DOHH2 (cell line): ENCODE measurements around the gene MECP2.

Experiments used
- H3F3A ChIP-seq: fragments of 200-600 bp; sonication (generic), shearing (Covaris generic); 2 replicates; pipeline ENCODE4 v1.6.0; 2016; ENCODE audit warnings: antibody characterized with exemption, mild to moderate bottlenecking; ENCODE audit not compliant: control insufficient read depth, insufficient read depth
- H3K27ac ChIP-seq: fragments of 200-600 bp; sonication (generic); 2 replicates; pipeline ENCODE4 v1.5.1; 2014; ENCODE audit warnings: low read depth, mild to moderate bottlenecking, low read length, moderate library complexity
- H3K27me3 ChIP-seq: fragments of 200-600 bp; sonication (generic); 2 replicates; pipeline ENCODE4 v1.6.1; 2014; ENCODE audit warnings: mild to moderate bottlenecking, low read length, mixed read lengths; ENCODE audit not compliant: control insufficient read depth
- H3K36me3 ChIP-seq: fragments of 200-600 bp; sonication (generic); 2 replicates; pipeline ENCODE4 v1.6.1; 2014; ENCODE audit warnings: mild to moderate bottlenecking, low read length, moderate library complexity, mixed read lengths; ENCODE audit not compliant: control insufficient read depth
- H3K4me1 ChIP-seq: fragments of 200-600 bp; sonication (generic); 2 replicates; pipeline ENCODE4 v1.6.1; 2014; ENCODE audit warnings: mild to moderate bottlenecking, low read length, mixed read lengths; ENCODE audit not compliant: control insufficient read depth
- H3K4me2 ChIP-seq: fragments of 200-600 bp; sonication (generic); 2 replicates; pipeline ENCODE4 v1.6.0; 2014; ENCODE audit warnings: mild to moderate bottlenecking, low read length, moderate library complexity
- H3K4me3 ChIP-seq: fragments of 200-600 bp; sonication (generic); 2 replicates; pipeline ENCODE4 v1.5.1; 2014; ENCODE audit warnings: mild to moderate bottlenecking, low read length, mixed read lengths
- H3K79me2 ChIP-seq: fragments of 200-600 bp; sonication (generic); 2 replicates; pipeline ENCODE4 v1.6.1; 2014; ENCODE audit warnings: mild to moderate bottlenecking, low read length, mixed read lengths; ENCODE audit not compliant: control insufficient read depth
- H3K9me2 ChIP-seq: fragments of 200-600 bp; sonication (generic); replicated peaks from 2 replicates; pipeline ENCODE4 v1.6.1; 2014; ENCODE audit warnings: mild to moderate bottlenecking, low read length, mixed read lengths; ENCODE audit not compliant: control insufficient read depth
- H3K9me3 ChIP-seq: fragments of 200-600 bp; sonication (generic); 2 replicates; pipeline ENCODE4 v1.6.1; 2014; ENCODE audit warnings: antibody characterized with exemption, low read length, mixed read lengths; ENCODE audit not compliant: control insufficient read depth, insufficient read depth
- H4K20me1 ChIP-seq: fragments of 200-600 bp; sonication (generic); 2 replicates; pipeline ENCODE4 v1.6.0; 2014; ENCODE audit warnings: low read depth, mild to moderate bottlenecking, antibody characterized with exemption, low read length, moderate library complexity; ENCODE audit not compliant: control insufficient read depth, insufficient read depth
- CTCF ChIP-seq: fragments of 200-600 bp; sonication (generic); IDR thresholded peaks from one replicate; pipeline ENCODE4 v1.5.1; 2014; ENCODE audit warnings: antibody characterized with exemption, mild to moderate bottlenecking, low read depth, low read length; ENCODE audit not compliant: poor library complexity, severe bottlenecking
- EZH2phosphoT487 ChIP-seq: fragments of 200-600 bp; sonication (generic); IDR thresholded peaks from 2 replicates; pipeline ENCODE4 v1.6.1; 2017; ENCODE audit warnings: borderline replicate concordance, mild to moderate bottlenecking, antibody characterized with exemption, low read length, moderate library complexity, mixed read lengths

MECP2 gene

GRCh38 chrX:154020536-154021115, 76.9 kb downstream of the MECP2 start:
- Histone ChIP-seq H3K9me3 (no peaks in the 10 kb centered on the region), H3K4me1 (peaks cover 16% of the 10 kb centered on the region), H4K20me1 (no peaks in the 10 kb centered on the region), H3K4me2 (peak overlapping the region; percentile 82), H3K79me2 (peaks cover 37% of the 10 kb centered on the region), H3K27me3 (peaks cover 3% of the 10 kb centered on the region; the same call in 1 of the 2 replicates), H3K36me3 (peaks cover 29% of the 10 kb centered on the region), H3K4me3 (peak overlapping the region; percentile 89), H3F3A (no peaks in the 10 kb centered on the region), H3K9me2 (no peaks in the 10 kb centered on the region), H3K27ac (peak overlapping the region; percentile 61)
- TF ChIP-seq CTCF = no peak
- TF ChIP-seq EZH2phosphoT487 = no peak

GRCh38 chrX:154019633-154020528, 77.6 kb downstream of the MECP2 start, which contains the start of gene IRAK1:
Gene IRAK1 (minus strand): TSS chrX:154019902. CDS start chrX:154019812, 90 bp downstream.
- Histone ChIP-seq H3K4me2 (peak within 1 kb of the TSS; percentile 82), H3K79me2 (peaks cover 37% of the 10 kb centered on the region), H3K27ac (peak within 1 kb of the TSS; percentile 61), H3K4me1 (peaks cover 16% of the 10 kb centered on the region), H3K9me3 (no peaks in the 10 kb centered on the region), H4K20me1 (no peaks in the 10 kb centered on the region), H3K9me2 (no peaks in the 10 kb centered on the region), H3K36me3 (peaks cover 34% of the 10 kb centered on the region), H3F3A (no peaks in the 10 kb centered on the region), H3K27me3 (peaks cover 3% of the 10 kb centered on the region; the same call in 1 of the 2 replicates), H3K4me3 (peak within 1 kb of the TSS; percentile 89)
- no peak for TF ChIP-seq CTCF
- no peak for TF ChIP-seq EZH2phosphoT487

GRCh38 chrX:154019061-154019621, 78.4 kb downstream of the MECP2 start:
- H3K79me2 ChIP-seq = peaks cover 37% of the 10 kb centered on the region
- no peaks in the 10 kb centered on the region for H3K9me2 ChIP-seq
- peaks cover 3% of the 10 kb centered on the region; the same call in 1 of the 2 replicates for H3K27me3 ChIP-seq
- peak overlapping the region; percentile 82 for H3K4me3 ChIP-seq
- TF ChIP-seq EZH2phosphoT487 (no peak), CTCF (no peak)
- H3K36me3 ChIP-seq = peaks cover 34% of the 10 kb centered on the region
- no peaks in the 10 kb centered on the region for H4K20me1 ChIP-seq
- peaks cover 16% of the 10 kb centered on the region for H3K4me1 ChIP-seq
- H3K27ac ChIP-seq = peak overlapping the region; percentile 57
- H3K9me3 ChIP-seq = no peaks in the 10 kb centered on the region
- peak overlapping the region; percentile 68 for H3K4me2 ChIP-seq
- no peaks in the 10 kb centered on the region for H3F3A ChIP-seq
